K562 (cell line): Measurements from ENCODE around the gene TAT. TPM values are rescaled to one million over a fixed set of nuclear protein-coding genes. Genes with fewer than 3 reads are reported as not detected.

Source experiments
- ATAC-seq: fragments of 200-7000 bp; cut with Tn5 transposase; 3 replicates; pipeline ENCODE4 v1.9.1; 2020; ENCODE audit warnings: moderate library complexity
- BruUV-seq: library from RNA; stranded (reverse); fragments of 400-500 nt; replicated peaks from 2 replicates; lab custom pipeline; 2021; lab: Mats Ljungman, UMichigan
- CTCF ChIA-PET: fragments of 300-600 bp; formaldehyde crosslinking; extraction: SDS; loops from one replicate; lab custom pipeline; 2021; ENCODE audit warnings: low intra/inter-chr PET ratio; lab: Yijun Ruan, JAX
- POLR2A ChIA-PET: fragments of 300-600, 350-650 bp; sonication (Branson Sonifier 250); formaldehyde crosslinking; extraction: SDS; loops from one replicate; lab custom pipeline; 2021; ENCODE audit warnings: antibody characterized with exemption, inconsistent platforms; lab: Yijun Ruan, JAX
- DNase-seq, 4 experiments: peaks; one replicate each; pipeline versions ENCODE4 v3.0.0 to v3.0.0-alpha.2; 2011 to 2018; ENCODE audit warnings: low spot score in 3 of 4, mixed read lengths in 3 of 4; ENCODE audit errors: extremely low read depth in 1 of 4
- FAIRE-seq: peaks from 2 replicates; lab custom pipeline; 2011; peaks lifted over from hg19 to GRCh38; lab: Jason Lieb, UNC
- H2AFZ ChIP-seq: 2 replicates; pipeline ENCODE4 v1.6.0; 2011; ENCODE audit warnings: low read depth, low read length, control low read depth, inconsistent platforms
- H3K27ac ChIP-seq: fragments of 200-600 bp; 3 replicates; pipeline ENCODE4 v1.8.0; 2011; ENCODE audit warnings: low read depth, mild to moderate bottlenecking, control low read depth, inconsistent platforms, low read length, moderate library complexity, mixed read lengths; ENCODE audit errors: extremely low read depth
- H3K27me3 ChIP-seq, 2 experiments: fragments of 300-600 bp in 1 of 2; 2 replicates in 1 of 2; 3 replicates in 1 of 2; pipeline versions ENCODE4 v1.6.0 to v1.8.0; 2011; ENCODE audit warnings: inconsistent platforms in 2 of 2, low read length in 2 of 2, mild to moderate bottlenecking in 1 of 2, mixed read lengths in 1 of 2, moderate library complexity in 1 of 2; ENCODE audit not compliant: control insufficient read depth in 2 of 2, insufficient read depth in 2 of 2
- H3K36me3 ChIP-seq: fragments of 300-600 bp; 3 replicates; pipeline ENCODE4 v1.8.0; 2011; ENCODE audit warnings: mild to moderate bottlenecking, low read length, inconsistent platforms; ENCODE audit not compliant: control insufficient read depth, insufficient read depth
- H3K4me1 ChIP-seq, 2 experiments: fragments of 200-600 bp in 1 of 2; replicated peaks in 1 of 2; 2 replicates in 1 of 2; 3 replicates in 1 of 2; pipeline versions ENCODE4 v1.5.1 to v1.8.0; 2011; ENCODE audit warnings: inconsistent platforms in 2 of 2, low read length in 2 of 2, mild to moderate bottlenecking in 1 of 2, mixed read lengths in 1 of 2, moderate library complexity in 1 of 2; ENCODE audit not compliant: control insufficient read depth in 2 of 2, insufficient read depth in 2 of 2
- H3K4me2 ChIP-seq: 2 replicates; pipeline ENCODE4 v1.6.1; 2011; ENCODE audit warnings: low read length, control low read depth, inconsistent platforms, mixed read lengths; ENCODE audit not compliant: insufficient read depth
- H3K4me3 ChIP-seq: fragments of 200-600 bp; sonication (generic), shearing (Covaris generic); 2 replicates; pipeline ENCODE4 v1.5.1; 2016; ENCODE audit warnings: control low read depth, inconsistent platforms
- H3K79me2 ChIP-seq: fragments of 200-600 bp; 3 replicates; pipeline ENCODE4 v1.8.0; 2011; ENCODE audit warnings: low read length, inconsistent platforms; ENCODE audit not compliant: control insufficient read depth, insufficient read depth
- H3K9ac ChIP-seq, 2 experiments: 2 replicates each; pipeline versions ENCODE4 v1.6.0 to v1.6.1; 2011; ENCODE audit warnings: low read depth in 2 of 2, low read length in 2 of 2, control low read depth in 1 of 2, inconsistent platforms in 1 of 2, mild to moderate bottlenecking in 1 of 2, mixed read lengths in 1 of 2; ENCODE audit not compliant: insufficient read depth in 1 of 2
- H3K9me1 ChIP-seq: one replicate; pipeline ENCODE4 v1.6.0; 2011; ENCODE audit warnings: inconsistent platforms, mild to moderate bottlenecking, low read length, moderate library complexity; ENCODE audit not compliant: control insufficient read depth, insufficient read depth
- H3K9me3 ChIP-seq: replicated peaks from 2 replicates; pipeline ENCODE4 v1.5.1; 2011; ENCODE audit warnings: low read depth, low read length, inconsistent platforms; ENCODE audit not compliant: control insufficient read depth, insufficient read depth
- H4K20me1 ChIP-seq: replicated peaks from 2 replicates; pipeline ENCODE4 v1.6.1; 2011; ENCODE audit warnings: low read length, inconsistent platforms, mixed read lengths; ENCODE audit not compliant: control insufficient read depth, insufficient read depth
- EGR1 ChIP-seq: fragments of 450-650 bp; conservative IDR thresholded peaks from 2 replicates; pipeline ENCODE4 v1.6.1; 2017; ENCODE audit warnings: mild to moderate bottlenecking
- ZNF121 ChIP-seq: sonication (generic); formaldehyde crosslinking; conservative IDR thresholded peaks from 2 replicates; pipeline ENCODE4 v1.8.0; 2022; ENCODE audit warnings: missing genetic modification reagents
- ZNF41 ChIP-seq: fragments of 250-450 bp; sonication (Bioruptor Pico); conservative IDR thresholded peaks from 2 replicates; pipeline ENCODE4 v1.4.0; 2020; ENCODE audit warnings: mild to moderate bottlenecking
- WGBS: fragments of 100-300 bp; shearing (Covaris generic); methylation state at CpG from one replicate; pipeline ENCODE4 v1.1.6; 2016; ENCODE audit warnings: low coverage, mixed read lengths; ENCODE audit not compliant: insufficient coverage; ENCODE audit errors: missing lambda C conversion rate; 5-methylcytosine and 5-hydroxymethylcytosine counted together
- in situ Hi-C: fragments of 300-500 bp; cut with MboI; formaldehyde crosslinking; loops from 4 replicates; pipeline ENCODE4 v1.15.0; 2018; ENCODE audit warnings: inconsistent platforms, mixed read lengths
- intact Hi-C: fragments of 100-400 bp; cut with micrococcal nuclease; formaldehyde crosslinking; loops from 2 replicates; pipeline ENCODE4 v1.14.2; 2022
- polyA plus RNA-seq, 8 experiments: library from polyadenylated mRNA; depleted of rRNA in 4 of 8; stranded (reverse) in 5 of 8; unstranded in 3 of 8; fragments of >200 nt; fragmentation: Nextera tagmentation in 2 of 8; fragmentation: Illumina TruSeq in 1 of 8; extraction: Ambion mirVana in 2 of 8; extraction: Trizol in 1 of 8; gene quantifications; 2 replicates each; pipeline versions ENCODE4 v1.2.1 to v1.2.3, GENCODE V29; 2011 to 2014; ENCODE audit warnings: inconsistent platforms in 1 of 8, missing spikeins in 1 of 8
- total RNA-seq, 7 experiments: library from RNA; depleted of rRNA in 6 of 7; stranded (reverse); fragments of >200 nt in 6 of 7; fragmentation: Illumina TruSeq in 2 of 7; extraction: Trizol in 2 of 7; gene quantifications; 2 replicates each; pipeline versions ENCODE4 v1.2.1 to v1.2.3, GENCODE V29; 2011 to 2021; ENCODE audit warnings: low replicate concordance in 1 of 7
- TF ChIP-seq, protein P1 (sequence below): sonication (generic); formaldehyde crosslinking; IDR thresholded peaks from 2 replicates; pipeline ENCODE4 v1.8.0; 2023; ENCODE audit warnings: mild to moderate bottlenecking, missing genetic modification reagents

Gene TAT
- total and polyA plus RNA-seq, 9 of the 15 experiments (the other 6 are each of a cell fraction or from before 2014, with no cell fraction given) = 0.04 to 0.24 (median 0.04) TPM; not detected in 6

DNA sequence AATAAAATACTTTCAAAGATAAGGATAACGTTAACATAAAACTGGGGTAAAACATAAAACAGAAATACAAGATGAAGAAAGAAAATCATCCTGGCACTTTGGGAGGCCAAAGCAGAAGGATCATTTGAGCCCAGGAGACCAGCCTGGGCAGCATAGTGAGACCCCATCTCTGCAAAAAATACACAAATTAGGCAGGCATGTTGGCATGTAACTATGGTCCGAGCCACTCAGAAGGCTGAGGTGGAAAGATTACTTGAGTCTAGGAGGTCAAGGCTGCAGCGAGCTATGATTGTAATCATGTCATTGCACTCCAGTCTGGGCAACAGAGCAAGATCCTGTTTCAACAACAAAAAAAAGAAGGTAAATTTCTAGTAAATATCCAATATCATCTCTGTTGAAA lies 19.6 kb downstream of the TAT start:
- ATAC-seq (no peak), FAIRE-seq (no peak), DNase-seq (no peak)
- no peaks in the 10 kb centered on the region for H3K36me3 ChIP-seq
- no peaks in the 10 kb centered on the region for H4K20me1 ChIP-seq
- POLR2A ChIA-PET = no interaction called here
- WGBS = 0% methylated on average over 3 of the region's 3 CpGs
- CTCF ChIA-PET = no interaction called here
- H3K4me1 ChIP-seq = no peaks in the 10 kb centered on the region
- H3K9ac ChIP-seq = no peak overlapping the region
- in situ Hi-C loops (no loop called here), intact Hi-C loops (no loop called here)
- no peaks in the 10 kb centered on the region for H3K9me1 ChIP-seq
- H3K27ac ChIP-seq = no peak overlapping the region
- no peak overlapping the region for H2AFZ ChIP-seq
- BruUV-seq = no TSS peak
- no peak overlapping the region for H3K4me2 ChIP-seq
- H3K4me3 ChIP-seq = no peak overlapping the region
- no peaks in the 10 kb centered on the region for H3K79me2 ChIP-seq
- no peak for TF ChIP-seq EGR1
- peak; percentile 72 for TF ChIP-seq ZNF121 (CRISPR knock-in tag)
- H3K9me3 ChIP-seq = no peaks in the 10 kb centered on the region
- peaks cover 4 to 10% of the 10 kb centered on the region in 2 experiments; a peak in 2 of 5 replicates for H3K27me3 ChIP-seq

DNA sequence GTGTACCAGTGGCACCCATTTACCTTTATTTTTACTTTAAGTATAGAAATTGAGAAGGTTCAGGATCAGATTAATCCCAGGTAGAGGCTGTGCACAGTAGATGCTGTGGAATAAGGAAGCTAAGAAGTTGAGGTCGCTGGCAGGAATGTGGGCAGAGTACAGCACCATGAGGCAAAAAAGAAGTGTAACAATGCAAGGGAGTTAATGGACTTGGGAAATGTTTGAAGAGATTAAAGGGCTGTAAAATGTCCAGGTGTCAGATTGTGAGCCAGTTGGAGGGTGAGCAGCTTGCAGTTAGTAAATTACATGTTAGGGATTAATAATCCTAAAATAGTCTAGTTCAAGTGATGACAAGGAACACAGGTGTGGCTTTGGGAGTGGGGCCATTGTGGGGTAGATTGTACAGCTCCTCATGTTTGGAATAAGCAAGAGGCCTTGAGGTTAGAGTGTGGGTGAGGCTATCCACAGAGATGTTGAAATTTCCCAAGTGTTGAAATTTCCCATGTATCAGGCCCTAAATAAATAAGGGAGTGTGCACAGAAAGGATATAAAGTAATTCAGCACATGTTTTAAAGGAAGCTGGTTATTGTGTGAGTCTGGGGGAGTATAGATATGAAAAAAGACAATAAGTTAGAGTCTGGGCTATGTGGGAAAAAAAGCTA lies 21.5 kb downstream of the TAT start:
- BruUV-seq = no TSS peak
- CTCF ChIA-PET = no interaction called here
- intact Hi-C loops = no loop called here
- no peak overlapping the region for H3K27ac ChIP-seq
- H3K9me3 ChIP-seq = no peaks in the 10 kb centered on the region
- no peaks in the 10 kb centered on the region for H3K4me1 ChIP-seq
- ATAC-seq = no peak
- in situ Hi-C loops = no loop called here
- no peak overlapping the region for H3K9ac ChIP-seq
- 0% methylated on average over 1 of the region's 1 CpG for WGBS
- H3K4me2 ChIP-seq = no peak overlapping the region
- H2AFZ ChIP-seq = no peak overlapping the region
- H3K27me3 ChIP-seq = peaks cover 4 to 10% of the 10 kb centered on the region in 2 experiments; a peak in 2 of 5 replicates
- 0 out of 2 replicates have a peak, but pooled peaks have one; percentile 50 for TF ChIP-seq ZNF41
- TF ChIP-seq, protein P1, sequence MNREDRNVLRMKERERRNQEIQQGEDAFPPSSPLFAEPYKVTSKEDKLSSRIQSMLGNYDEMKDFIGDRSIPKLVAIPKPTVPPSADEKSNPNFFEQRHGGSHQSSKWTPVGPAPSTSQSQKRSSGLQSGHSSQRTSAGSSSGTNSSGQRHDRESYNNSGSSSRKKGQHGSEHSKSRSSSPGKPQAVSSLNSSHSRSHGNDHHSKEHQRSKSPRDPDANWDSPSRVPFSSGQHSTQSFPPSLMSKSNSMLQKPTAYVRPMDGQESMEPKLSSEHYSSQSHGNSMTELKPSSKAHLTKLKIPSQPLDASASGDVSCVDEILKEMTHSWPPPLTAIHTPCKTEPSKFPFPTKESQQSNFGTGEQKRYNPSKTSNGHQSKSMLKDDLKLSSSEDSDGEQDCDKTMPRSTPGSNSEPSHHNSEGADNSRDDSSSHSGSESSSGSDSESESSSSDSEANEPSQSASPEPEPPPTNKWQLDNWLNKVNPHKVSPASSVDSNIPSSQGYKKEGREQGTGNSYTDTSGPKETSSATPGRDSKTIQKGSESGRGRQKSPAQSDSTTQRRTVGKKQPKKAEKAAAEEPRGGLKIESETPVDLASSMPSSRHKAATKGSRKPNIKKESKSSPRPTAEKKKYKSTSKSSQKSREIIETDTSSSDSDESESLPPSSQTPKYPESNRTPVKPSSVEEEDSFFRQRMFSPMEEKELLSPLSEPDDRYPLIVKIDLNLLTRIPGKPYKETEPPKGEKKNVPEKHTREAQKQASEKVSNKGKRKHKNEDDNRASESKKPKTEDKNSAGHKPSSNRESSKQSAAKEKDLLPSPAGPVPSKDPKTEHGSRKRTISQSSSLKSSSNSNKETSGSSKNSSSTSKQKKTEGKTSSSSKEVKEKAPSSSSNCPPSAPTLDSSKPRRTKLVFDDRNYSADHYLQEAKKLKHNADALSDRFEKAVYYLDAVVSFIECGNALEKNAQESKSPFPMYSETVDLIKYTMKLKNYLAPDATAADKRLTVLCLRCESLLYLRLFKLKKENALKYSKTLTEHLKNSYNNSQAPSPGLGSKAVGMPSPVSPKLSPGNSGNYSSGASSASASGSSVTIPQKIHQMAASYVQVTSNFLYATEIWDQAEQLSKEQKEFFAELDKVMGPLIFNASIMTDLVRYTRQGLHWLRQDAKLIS (CRISPR knock-in tag) = no peak
- no peaks in the 10 kb centered on the region for H4K20me1 ChIP-seq
- H3K79me2 ChIP-seq = no peaks in the 10 kb centered on the region
- H3K4me3 ChIP-seq = no peak overlapping the region
- no peak for DNase-seq
- POLR2A ChIA-PET = interaction anchor here (0.8 kb wide), 1 partner anchor 11 kb away, joined by 4 read pairs; no protein-coding TSS in a partner anchor
- no peaks in the 10 kb centered on the region for H3K36me3 ChIP-seq
- no peaks in the 10 kb centered on the region for H3K9me1 ChIP-seq
- FAIRE-seq = no peak
